KG1 (cell line): ENCODE results near the gene OR8H2.
"Not testable (repeated sequence)": the region's sequence is repeated elsewhere in the genome, so short reads cannot be mapped to it uniquely, and the experiment has no call there.

Experiments used
- DNase-seq: peaks from one replicate; lab custom pipeline; 2025; lab: John Stamatoyannopoulos, UW

Gene OR8H2, protein sequence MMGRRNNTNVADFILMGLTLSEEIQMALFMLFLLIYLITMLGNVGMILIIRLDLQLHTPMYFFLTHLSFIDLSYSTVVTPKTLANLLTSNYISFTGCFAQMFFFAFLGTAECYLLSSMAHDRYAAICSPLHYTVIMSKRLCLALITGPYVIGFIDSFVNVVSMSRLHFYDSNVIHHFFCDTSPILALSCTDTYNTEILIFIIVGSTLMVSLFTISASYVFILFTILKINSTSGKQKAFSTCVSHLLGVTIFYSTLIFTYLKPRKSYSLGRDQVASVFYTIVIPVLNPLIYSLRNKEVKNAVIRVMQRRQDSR

DNA sequence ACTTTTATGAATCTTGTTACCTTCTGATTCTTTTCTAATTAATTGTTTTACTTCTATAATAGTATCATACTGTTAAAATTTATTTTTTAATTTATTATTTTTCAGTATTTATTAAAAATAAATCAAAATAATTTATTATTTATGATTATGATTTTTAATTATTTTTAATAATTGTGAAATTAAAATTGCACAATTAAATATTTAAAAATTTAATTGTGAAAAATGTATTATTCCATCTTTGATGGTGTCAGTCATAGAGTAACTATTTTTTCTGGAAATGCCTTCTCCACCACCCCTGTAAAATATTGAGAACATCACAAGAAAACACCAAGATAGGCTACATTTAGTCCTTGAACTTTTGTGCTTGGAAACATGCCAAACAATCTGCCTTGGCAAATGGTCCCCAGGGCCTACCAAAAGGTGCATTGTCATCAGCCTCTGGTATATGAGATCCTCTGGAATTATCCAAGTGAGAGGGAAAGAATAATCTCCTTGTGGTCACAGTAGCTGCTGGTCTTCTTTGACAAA lies at the start of gene OR8H2:
OR8H2 (plus strand) TSS at position 478 of the 528 bp plus-strand sequence. CDS start 1,356 bp downstream, outside the sequence.
- no peak for DNase-seq

DNA sequence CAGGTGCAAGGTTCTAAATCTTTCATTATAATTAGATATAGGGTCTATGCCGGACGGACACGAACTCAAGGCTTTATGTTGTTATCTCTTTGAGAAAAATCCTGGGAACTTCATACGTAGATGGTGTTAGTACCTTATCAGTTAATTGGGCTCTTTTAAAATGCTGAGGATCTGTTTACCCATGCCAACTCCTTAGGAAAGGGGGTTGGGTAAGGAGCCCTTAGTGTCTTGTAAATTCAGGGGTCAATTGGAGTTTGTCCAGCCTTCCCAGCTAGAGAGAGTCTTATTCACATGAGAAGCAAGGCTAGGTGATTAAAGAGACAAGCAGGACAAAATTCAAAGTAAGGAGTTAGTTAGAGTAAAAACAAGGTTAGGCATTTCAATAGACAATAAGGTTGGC lies 47.1 kb upstream of the OR8H2 start:
- not testable (repeated sequence) for DNase-seq

DNA sequence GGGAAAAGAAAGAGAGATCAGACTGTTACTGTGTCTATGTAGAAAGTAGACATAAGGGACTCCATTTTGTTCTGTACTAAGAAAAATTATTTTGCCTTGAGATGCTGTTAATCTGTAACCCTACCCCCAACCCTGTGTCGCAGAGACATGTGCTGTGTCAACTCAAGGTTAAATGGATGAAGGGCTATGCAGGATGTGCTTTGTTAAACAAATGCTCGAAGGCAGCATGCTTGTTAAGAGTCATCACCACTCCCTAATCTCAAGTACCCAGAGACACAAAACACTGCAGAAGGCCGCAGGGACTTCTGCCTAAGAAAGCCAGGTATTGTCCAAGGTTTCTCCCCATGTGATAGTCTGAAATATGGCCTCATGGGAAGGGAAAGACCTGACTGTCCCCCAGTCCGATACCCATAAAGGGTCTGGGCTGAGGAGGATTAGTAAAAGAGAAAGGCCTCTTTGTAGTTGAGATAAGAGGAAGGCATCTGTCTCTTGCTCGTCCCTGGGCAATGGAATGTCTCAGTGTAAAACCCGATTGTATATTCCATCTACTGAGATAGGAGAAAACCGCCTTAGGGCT lies 45.7 kb upstream of the OR8H2 start:
- DNase-seq = not testable (repeated sequence)

DNA sequence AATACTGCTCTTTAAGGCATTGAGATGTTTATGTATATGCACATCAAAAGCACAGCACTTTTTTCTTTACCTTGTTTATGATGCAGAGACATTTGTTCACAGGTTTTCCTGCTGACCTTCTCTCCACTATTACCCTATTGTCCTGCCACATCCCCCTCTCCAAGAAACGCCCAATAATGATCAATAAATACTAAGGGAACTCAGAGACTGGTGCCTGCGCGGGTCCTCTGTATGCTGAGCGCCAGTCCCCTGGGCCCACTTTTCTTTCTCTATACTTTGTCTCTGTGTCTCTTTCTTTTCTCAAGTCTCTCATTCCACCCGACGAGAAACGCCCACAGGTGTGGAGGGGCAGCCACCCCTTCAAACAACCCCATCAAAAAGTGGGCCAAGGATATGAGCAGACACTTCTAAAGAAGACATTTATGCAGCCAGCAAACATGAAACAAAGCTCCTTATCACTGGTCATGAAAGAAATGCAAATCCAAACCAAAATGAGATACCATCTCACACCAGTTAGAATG lies 45.2 kb upstream of the OR8H2 start:
- DNase-seq = not testable (repeated sequence)

DNA sequence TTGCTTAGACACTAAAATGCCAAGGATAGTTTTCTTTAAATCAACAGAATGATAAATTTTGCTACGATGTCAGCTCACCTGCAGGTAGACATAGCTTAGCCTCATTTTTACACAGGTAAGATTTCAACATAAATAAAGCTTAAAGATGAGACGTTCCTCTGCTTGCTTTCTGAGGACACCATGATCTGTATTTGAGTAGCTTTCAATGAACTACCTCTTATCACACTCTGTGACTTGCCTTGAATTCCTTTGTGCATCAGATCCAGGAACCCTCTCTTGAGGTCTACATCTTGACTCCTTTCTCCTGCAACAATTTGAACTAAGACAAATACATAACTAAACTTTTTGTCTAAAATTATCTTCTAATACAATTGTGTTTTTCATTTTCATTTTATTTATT lies 36.5 kb upstream of the OR8H2 start:
- DNase-seq = no peak

DNA sequence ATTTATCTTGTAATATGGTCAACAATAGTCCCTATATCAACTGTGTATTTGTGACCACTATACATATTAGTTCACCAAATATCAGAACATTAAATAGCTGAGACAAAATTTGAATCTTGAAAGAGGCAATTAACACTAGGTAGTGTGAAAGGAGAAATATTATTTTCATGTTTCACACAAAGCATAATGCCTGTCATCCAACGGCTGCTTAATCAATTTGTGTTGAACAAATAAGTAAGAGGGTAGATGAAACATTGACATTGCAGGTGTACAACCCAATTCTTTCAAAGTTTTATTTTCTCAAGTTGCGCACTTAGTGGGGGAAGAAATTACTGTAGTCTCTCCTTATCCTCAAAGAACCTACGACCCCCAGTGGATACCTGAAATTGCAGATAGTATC lies 13.8 kb upstream of the OR8H2 start:
- no peak for DNase-seq

DNA sequence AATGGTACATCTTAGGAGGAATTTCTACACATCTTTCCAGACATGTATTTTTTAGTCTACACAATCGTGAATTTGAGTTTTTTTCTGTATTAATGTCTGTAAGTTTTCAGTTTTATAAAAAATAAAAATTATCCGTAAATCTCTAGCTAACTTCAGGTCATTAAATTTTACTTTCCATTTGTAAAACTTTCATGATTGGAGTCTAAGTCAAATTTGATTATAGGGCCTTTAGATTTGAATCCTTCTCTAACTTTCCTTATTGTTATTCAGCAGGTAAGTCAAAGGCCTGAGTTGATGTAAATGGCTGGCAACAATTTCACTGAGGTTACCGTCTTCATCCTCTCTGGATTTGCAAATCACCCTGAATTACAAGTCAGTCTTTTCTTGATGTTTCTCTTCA lies 10.5 kb upstream of the OR8H2 start, which contains the start of gene OR8I2:
OR8I2 (plus strand) TSS at position 301 of the 400 bp plus-strand sequence; CDS start at position 301, 0 bp downstream.
- no peak for DNase-seq

DNA sequence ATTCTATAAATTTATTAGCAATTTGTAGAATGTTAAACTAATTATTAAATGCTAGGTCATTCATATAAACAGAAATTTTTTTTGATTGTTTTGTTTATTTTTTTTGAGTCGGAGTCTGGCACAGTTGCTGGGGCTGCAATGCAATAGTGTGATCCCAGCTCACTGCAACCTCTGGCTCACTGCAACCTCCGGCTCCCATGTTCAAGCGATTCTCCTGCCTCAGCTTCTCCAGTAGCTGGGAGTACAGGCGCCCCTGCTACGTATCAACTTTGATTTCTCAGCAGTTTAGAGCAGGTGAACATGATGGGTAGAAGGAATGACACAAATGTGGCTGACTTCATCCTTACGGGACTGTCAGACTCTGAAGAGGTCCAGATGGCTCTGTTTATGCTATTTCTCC lies 18.6 kb downstream of the OR8H2 start, which contains the start of gene OR8H3:
OR8H3 (plus strand) TSS at position 301 of the 400 bp plus-strand sequence; CDS start at position 301, 0 bp downstream.
- DNase-seq = no peak

DNA sequence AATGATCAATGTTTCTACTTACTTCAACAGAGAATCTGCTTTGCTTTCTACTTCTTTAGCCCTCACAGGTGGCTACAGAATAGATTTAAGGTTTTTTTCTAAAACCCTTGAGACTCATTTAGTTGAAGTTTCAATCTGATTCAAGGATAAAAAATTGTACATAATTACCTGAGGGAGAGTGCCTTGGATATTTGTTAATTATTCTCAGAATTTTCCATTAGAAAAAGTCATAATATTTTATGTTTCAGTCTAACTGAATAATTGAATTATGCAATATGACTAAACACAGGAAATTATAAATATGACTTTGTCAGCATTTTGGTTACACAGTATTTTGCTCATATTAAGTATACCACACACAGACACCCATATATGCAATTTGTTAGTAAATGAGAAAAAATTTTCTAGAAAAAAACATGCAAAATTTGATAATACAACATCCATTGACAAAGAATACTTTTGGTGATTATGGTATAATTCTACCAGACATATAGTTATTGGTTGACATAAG lies 36.7 kb downstream of the OR8H2 start, which contains the start of gene OR8J3:
OR8J3 (minus strand) TSS at position 51 of the 511 bp plus-strand sequence. CDS start 2,483 bp downstream, outside the sequence.
- DNase-seq = no peak

DNA sequence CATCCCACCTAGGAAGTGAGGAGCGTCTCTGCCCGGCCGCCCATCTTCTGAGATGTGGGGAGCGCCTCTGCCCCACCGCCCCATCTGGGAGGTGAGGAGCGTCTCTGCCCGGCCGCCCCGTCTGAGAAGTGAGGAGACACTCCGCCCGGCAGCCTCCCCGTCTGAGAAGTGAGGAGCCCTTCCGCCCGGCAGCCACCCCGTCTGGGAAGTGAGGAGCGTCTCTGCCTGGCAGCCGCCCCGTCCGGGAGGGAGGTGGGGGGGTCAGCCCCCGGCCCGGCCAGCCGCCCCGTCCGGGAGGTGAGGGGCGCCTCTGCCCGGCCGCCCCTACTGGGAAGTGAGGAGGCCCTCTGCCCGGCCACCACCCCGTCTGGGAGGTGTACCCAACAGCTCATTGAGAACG lies 40.2 kb downstream of the OR8H2 start:
- DNase-seq = not testable (repeated sequence)

DNA sequence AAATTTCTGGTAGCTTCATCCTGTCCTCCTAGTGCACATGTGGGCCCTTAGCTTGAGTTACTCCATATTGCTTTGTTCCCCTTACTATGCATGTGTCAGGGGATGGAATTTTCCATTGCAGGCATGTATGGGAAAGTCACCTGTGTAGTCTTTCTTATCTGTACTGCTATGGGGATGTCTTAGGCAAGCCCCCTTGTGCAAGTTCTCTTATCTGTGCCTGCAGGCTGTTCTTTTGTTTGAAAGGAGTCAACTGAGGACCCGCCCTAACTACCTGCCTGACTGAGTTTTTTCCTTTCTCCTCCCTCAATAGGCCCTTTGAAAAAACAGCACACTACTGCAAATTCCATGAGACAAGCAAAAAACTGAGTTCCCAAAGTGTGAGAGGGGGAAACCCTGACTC lies 47.9 kb downstream of the OR8H2 start:
- no peak for DNase-seq

DNA sequence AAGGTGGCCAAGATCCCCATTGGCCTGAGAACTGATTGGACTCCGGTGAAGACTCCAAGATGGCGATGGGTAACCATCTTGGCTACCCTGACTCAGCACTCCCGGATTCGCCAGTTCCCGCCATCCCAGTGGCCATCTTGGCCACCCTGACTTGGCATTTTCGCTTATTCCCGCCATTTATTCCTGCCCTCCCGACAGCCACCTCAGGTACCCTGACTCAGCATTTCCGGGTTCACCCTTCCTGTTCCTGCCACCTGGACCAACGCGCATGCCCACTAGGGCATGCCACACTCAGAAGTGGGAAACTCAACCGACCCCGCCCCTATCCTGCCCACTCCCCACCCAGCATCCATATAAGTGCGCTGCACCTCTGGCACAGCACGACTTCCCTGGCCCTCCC lies 48.8 kb downstream of the OR8H2 start:
- no peak for DNase-seq
